Measurements from ENCODE around the gene SRPK2.
A peak's percentile ranks its signal among the peaks of the same experiment; 100 is the strongest.
"Not testable (repeated sequence)": the region's sequence is repeated elsewhere in the genome, so short reads cannot be mapped to it uniquely, and the experiment has no call there.

The SRPK2 gene

DNA sequence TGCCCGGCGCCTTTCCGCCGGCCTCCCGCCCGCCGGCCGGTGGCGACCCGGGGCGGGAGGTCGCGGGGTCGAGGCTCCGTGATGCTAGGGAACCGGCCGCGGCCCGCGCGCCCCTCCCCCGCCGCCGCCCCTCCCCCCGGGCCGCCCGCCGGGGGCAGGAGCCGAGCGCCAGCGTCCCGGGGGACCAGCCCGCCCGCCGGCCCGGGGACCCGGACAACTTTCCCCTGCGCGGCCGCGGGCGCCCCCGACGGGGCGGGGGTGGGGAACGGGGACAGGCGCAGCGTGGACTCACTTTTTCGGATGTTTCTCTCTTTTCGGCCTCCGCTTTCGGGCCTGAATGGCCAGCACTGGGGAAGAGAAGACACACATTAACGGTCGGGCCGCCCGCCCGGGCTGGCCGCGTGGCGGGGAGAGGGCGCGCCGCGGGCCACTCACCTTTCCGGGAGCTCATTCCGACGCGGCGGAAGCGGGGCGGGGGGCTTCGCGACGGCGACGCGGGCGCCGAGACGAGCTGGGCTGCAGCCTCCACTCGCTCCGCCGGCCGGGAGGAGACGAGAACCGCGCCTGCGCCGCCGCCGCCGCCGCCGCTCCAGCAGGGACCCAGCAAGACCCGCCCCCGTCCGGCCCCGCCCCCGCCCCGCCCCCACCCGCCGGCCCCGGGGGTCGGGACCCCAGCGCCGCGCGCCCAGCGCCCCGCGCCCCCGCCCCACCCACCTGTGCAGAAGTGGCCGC, at the start of gene SRPK2:
Gene SRPK2, minus strand, starts transcription at position 566 of the 732 bp plus-strand sequence.
- peak; percentile 66 for DNase-seq

- DNase-seq, result no peak
Observed at GRCh38 chr7:105438254-105438653, 49.5 kb upstream of the SRPK2 start.

GRCh38 chr7:105437356-105437755, 48.6 kb upstream of the SRPK2 start:
- not testable (repeated sequence) for DNase-seq

DNA sequence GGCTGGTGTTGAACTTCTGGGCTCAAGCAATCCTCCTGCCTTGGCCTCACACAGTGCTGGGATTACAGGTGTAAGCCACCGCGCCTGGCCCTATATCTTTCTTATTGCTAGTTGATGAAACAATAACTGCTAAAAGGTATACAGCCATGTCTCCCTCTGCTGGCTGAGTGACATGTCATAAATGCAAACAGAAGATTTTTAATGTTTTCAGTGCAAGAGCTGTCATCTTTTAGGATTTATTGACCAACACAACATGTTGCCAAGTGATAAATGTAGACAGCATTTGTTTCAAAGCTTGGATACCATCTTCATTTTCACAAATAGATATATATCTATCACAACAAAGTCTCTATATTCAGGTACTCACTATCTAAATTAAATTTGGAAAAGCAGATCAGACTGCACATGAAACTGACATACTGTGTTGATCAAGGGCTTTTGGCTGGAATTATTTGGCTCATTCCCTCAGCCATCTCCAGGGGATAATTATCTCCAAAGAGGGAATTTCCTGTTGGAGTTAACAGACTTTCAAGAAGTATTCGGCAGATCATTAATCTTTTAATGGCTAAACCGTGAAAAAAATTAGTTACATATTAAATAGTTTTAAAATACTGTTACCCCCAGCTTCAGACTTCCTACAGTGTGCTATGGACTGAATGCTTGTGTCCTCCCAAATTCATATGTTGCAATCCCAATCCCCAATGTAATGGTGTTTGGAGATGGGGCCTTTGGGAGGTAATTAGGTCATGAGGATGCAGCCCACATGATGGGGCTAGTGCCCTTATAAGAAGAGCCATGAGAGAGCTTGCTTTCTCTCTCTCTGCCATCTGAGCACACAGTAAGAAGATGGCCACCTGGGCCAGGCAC, 41.3 kb upstream of the SRPK2 start:
- DNase-seq, result peak; percentile 12

DNA sequence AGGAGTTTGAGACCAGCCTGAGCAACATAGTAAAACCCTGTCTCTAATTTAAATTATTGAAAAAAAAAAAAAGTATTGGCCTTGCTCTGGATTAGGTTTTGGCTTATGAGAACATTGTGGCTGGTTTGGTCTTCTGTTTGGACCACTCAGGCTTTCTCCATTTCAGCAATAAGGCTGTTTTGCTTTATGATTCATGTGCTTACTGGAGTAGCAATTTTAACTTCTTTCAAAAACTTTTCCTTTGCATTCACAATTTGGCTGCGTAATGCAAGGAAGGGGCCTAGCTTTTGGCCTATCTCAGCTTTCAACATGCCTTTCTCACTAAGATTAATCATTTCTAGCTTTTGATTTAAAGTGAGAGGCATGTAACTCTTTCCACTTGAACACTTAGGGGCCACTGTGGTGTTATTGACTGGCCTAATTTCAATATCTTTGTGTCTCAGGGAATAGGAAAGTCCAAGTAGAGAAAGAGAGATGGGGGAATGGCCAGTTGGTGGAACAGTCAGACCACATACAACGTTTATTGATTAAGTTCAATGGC, 38.0 kb upstream of the SRPK2 start:
- no peak for DNase-seq

DNA sequence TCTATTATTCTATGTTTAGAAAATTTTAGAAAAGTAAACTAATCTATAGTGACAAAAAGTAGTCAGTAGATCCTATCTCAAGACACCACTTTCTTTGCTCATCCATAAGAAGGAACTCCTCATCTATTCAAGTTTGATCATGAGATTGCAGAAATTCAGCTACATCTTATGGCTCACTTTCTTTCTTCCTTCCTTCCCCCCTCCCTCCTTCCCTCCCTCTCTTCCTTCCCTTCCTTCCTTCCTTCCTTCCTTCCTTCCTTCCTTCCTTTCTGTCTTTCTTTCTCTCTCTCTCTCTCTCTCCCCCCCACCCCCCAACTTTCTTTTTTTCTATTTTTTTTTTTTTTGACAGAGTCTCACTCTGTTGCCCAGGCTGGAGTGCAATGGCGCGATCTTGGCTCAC, 35.3 kb upstream of the SRPK2 start:
- no peak for DNase-seq

DNA sequence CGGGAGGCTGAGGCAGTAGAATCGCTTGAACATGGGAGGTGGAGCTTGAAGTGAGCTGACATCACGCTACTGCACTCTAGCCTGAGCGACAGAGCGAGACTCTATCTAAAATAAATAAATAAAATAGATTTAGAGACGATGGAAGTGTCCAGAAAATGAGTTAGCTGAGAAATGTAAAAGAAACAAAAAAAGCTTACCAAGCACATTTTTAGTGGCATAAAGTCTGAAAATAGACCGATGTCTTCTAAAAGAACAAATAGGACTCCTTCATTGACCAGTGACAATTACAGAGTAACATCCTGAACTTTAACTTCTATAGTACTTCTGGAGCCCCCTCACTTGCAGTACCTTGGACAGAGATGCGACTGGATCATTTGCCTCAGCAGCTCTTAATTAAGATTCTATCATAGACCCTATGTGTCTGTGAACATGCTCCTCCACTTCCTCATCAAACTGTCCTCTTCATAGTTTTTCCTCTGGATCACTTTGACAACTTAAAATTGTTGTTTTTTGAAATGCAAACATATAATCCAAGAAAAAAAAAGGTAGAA, 25.2 kb upstream of the SRPK2 start:
- DNase-seq, result no peak

DNA sequence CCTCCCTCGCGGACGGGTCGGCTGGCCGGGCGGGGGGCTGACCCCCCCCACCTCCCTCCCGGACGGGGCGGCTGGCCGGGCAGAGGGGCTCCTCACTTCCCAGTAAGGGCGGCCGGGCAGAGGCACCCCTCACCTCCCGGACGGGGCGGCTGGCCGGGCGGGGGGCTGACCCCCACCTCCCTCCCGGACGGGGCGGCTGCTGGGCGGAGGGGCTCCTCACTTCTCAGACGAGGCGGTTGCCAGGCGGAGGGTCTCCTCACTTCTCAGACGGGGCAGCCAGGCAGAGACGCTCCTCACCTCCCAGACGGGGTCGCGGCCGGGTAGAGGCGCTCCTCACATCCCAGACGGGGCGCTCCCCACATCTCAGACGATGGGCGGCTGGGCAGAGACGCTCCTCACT, 22.1 kb upstream of the SRPK2 start:
- DNase-seq, result not testable (repeated sequence)

DNA sequence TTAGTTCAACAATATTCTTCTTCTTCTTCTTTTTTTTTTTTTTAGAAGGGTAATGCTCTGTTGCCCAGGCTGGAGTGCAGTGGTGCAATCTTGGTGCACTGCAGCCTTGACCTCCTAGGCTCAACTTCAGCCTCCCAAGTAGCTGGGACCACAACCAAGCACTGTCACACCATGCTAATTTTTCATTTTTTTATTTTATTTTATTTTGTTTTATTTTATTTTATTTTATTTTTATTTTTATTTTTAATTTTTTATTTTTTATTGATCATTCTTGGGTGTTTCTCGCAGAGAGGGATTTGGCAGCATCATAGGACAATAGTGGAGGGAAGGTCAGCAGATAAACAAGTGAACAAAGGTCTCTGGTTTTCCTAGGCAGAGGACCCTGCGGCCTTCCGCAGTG, 21.1 kb upstream of the SRPK2 start:
- DNase-seq, result not testable (repeated sequence)

GRCh38 chr7:105408791-105409410, 20.2 kb upstream of the SRPK2 start:
- DNase-seq, result no peak

GRCh38 chr7:105403128-105403527, 14.4 kb upstream of the SRPK2 start:
- DNase-seq, result no peak

GRCh38 chr7:105402221-105403095, 13.7 kb upstream of the SRPK2 start:
- no peak for DNase-seq

GRCh38 chr7:105399043-105399725, 10.5 kb upstream of the SRPK2 start:
- no peak for DNase-seq

- no peak for DNase-seq
Observed at GRCh38 chr7:105396566-105396965, 7.8 kb upstream of the SRPK2 start.

- DNase-seq, result no peak
Observed at GRCh38 chr7:105391429-105391828, 2.7 kb upstream of the SRPK2 start.

DNA sequence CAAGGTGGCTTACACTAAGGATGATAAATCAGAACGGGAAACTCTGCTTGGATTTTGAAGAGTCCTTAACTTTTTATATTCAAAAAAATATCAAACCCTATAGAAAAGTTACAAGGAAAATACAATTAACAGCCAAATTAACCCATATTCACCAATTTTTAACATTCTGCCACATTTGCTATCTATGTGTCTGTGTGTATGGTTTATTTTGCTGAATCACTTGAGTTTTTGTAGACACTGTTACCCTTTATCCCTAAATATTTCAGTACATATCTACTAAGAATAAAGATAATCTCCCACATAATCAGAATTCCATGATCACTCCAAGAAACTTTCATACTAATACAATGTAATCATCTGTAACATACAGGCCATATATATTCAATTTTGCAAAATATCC, 1.2 kb upstream of the SRPK2 start:
- no peak for DNase-seq

DNA sequence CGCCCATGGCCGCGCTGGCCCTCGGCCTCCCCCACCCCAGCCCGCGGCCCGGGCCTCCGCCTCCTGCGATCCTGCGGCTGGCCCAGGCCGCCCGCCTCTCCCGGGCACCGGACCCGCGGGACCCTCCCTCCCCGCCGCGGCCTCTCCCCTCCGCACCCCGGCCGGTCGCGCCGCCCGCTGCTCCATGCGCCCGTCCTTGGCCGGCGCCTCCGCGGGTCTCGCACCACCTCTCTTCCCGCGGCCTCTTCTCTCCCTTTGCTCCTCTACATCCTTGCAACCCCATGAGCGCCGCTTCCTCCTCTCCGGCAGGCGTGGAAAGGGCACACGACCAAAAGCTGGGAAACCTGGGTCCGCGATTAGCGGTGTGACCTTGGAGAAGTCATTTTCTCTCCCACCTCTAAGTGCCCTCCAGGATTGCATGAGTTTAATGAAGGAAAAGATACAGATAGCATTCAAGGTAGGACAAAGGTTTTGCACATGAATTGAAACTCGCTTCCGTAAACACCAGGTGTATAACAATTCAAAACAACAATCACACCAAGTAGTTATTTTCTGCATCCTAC, 448 bp upstream of the SRPK2 start:
- no peak for DNase-seq

DNA sequence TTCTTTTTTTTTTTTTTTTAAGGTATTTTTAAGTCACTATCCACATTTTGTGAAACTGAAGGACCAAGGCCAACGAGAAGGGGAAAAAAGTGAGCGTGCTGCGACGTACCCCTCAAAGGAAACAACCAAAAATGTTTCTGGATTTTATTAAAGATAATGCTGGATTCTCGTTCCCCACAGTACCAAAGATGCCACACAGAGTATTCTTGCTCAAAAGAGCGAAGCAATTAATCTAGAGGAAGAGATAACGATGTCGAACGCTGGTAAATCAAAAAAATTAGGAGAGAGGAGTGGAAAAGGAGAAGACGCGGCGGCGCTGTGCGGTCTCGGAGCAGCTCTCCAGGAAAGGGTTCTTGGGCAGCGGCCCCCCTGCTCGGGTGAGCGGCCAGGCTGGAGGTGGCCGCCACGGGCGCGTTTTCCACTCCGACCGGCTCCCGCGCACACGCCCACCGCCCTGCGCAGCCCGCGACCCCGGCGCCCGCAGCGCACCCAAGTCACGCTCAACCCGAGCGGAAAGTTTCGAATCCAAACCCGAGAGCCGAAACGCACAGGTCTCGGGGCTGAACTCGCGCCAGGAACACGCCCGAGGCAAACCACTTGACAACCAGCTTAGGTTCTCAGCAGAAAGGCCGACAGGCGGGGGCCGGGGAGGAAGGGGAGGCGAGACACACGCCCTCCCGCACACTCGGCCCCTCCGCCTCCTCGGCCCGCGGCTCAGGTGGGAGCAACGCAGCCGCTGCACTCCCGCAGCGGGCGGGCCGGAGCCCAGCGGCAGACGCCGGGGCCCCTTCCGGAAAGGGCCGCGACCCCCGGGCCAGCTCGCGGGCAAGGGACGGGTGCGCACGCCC, 989 bp downstream of the SRPK2 start:
- no peak for DNase-seq

- no peak for DNase-seq
Observed at GRCh38 chr7:105377903-105378302, 10.8 kb downstream of the SRPK2 start.

- DNase-seq, result no peak
Observed at GRCh38 chr7:105376908-105377533, 11.7 kb downstream of the SRPK2 start.

Data from GDM1 (cell line).